Measurements from ENCODE around the gene USP48.
"Not testable (repeated sequence)": the region's sequence is repeated elsewhere in the genome, so short reads cannot be mapped to it uniquely, and the experiment has no call there.

USP48 gene, protein sequence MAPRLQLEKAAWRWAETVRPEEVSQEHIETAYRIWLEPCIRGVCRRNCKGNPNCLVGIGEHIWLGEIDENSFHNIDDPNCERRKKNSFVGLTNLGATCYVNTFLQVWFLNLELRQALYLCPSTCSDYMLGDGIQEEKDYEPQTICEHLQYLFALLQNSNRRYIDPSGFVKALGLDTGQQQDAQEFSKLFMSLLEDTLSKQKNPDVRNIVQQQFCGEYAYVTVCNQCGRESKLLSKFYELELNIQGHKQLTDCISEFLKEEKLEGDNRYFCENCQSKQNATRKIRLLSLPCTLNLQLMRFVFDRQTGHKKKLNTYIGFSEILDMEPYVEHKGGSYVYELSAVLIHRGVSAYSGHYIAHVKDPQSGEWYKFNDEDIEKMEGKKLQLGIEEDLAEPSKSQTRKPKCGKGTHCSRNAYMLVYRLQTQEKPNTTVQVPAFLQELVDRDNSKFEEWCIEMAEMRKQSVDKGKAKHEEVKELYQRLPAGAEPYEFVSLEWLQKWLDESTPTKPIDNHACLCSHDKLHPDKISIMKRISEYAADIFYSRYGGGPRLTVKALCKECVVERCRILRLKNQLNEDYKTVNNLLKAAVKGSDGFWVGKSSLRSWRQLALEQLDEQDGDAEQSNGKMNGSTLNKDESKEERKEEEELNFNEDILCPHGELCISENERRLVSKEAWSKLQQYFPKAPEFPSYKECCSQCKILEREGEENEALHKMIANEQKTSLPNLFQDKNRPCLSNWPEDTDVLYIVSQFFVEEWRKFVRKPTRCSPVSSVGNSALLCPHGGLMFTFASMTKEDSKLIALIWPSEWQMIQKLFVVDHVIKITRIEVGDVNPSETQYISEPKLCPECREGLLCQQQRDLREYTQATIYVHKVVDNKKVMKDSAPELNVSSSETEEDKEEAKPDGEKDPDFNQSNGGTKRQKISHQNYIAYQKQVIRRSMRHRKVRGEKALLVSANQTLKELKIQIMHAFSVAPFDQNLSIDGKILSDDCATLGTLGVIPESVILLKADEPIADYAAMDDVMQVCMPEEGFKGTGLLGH

GRCh38 chr1:21782868-21783678 is at the start of gene USP48:
Gene USP48, minus strand, starts transcription at chr1:21783149. Its CDS starts 192 bp downstream, at chr1:21782957.
- DNase-seq (ENCODE audit: low read depth in 2 of 2): peak; percentile 89 to 95

DNA sequence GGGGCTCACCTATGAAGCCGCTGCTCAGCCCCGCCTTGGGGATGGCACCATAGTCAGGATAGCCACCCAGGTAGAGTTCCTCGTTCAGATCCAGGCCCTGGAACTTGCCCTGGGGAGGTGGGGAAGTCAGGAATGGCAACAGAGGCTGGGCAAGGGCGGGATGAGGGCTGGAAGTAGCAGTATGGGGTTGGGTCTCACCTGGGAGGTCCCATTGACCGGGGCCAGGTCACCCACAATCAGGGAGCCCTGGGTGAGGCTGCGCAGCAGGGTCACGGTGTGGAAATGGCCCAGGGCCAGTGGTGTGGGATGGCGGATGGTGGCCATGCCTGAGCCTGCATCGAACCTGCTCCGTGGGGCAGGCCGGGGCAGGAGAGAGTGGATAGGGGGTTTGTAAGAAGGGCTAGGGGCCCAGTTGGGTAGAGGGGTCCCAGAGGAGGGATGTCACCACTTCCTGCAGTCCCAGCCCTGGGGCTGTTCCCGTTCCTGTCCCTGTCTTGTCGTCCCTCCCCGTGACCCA is 48.6 kb upstream of the USP48 start:
- no peak for DNase-seq (ENCODE audit: low read depth in 2 of 2)

- DNase-seq (ENCODE audit: low read depth in 2 of 2): no peak
Observed at GRCh38 chr1:21830792-21831453, 48.0 kb upstream of the USP48 start.

DNA sequence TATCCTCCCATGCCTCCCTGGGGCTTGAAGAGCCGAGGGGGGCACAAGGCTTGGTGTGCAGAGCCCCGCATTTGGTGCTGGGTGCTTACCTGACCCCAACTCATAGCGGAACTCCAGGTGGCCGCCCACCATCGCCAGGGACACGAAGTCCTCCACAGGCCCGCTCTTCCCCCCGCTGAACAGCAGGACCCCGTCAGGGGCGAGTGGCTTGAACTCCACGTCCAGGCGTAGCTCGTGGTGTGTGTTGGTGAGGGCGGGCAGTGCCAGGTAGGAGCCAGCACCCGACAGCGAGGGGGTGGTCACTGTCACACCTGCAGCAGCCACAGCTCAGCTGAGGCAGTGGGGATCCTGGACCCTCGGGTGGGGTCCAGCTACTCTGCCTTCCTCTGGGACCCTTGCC is 46.3 kb upstream of the USP48 start:
- no peak for DNase-seq (ENCODE audit: low read depth in 2 of 2)

DNA sequence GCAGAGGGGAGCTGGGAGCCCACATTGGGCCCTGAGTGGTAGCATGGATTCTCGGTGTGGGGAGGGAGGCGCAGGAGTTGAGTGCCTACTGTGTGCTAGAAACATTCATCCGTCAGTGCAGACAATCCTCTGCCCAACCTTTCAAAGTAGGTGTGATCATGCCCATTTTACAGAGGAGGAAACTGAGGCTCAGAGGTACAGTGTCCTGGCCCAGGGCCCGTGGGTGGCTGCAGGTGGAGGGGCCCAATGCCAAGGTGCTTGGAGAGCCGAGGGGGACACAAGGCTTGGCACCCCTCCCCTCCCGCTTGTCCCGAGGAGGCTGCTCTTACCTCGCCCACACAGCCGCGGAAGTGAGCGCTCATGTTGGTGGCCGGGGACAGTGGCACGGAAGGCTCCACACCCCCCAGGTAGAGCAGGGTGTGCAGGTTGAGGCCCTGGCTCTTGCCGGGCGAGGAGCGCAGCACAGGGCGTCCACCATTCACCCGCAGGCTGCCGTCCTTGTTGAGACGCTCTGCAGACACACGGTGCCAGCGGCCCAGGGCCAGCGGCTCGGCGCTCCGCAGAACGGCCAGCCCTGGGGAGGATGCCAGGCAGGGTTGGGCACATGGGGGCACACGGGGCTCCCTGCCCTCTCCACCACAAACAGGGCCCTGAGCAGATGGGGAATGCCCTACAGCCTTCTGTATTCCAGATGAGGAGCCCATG is 45.7 kb upstream of the USP48 start:
- DNase-seq (ENCODE audit: low read depth in 2 of 2): no peak

DNA sequence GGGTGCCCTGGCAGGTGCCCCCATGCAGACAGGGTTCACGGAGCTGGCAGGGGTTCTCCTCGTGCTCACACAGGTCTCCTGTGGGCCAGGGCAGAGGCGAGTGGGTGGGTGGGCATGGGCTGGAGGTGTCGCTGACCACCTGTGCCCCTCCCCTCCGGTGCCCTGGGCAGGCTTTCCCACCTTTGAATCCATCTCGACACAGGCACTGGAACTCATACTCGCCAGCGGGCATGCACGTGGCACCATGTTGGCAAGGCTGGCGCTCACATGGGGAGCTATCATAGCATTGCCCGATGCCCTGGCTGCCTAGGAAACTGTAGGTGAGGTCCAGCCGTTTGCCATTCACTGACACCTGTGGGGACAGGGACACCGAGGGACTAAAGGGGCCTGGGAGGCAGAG is 45.1 kb upstream of the USP48 start:
- DNase-seq (ENCODE audit: low read depth in 2 of 2): no peak

GRCh38 chr1:21827141-21827679 is 44.3 kb upstream of the USP48 start:
- DNase-seq (ENCODE audit: low read depth in 2 of 2): no peak

GRCh38 chr1:21826694-21827093 is 43.7 kb upstream of the USP48 start:
- not testable (repeated sequence) for DNase-seq (ENCODE audit: low read depth in 2 of 2)

DNA sequence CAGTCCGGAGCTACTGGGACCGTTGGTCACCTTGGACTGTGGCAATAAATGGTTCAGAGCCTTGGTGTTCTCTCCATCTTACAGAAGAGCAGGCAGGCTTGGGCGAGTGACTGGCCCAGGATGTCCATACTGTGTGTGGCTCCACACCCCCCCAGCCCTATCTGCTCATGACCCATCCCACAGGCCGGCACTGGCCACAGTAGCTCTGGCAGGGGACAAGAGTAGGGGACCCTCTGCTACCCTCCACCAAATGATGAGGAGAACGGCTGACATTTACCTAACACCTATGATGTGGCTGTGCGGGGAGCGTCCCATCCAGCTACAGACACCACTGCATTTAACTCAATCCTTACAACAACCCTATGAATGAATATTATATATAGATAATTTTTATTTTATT is 42.4 kb upstream of the USP48 start:
- no peak for DNase-seq (ENCODE audit: low read depth in 2 of 2)

DNA sequence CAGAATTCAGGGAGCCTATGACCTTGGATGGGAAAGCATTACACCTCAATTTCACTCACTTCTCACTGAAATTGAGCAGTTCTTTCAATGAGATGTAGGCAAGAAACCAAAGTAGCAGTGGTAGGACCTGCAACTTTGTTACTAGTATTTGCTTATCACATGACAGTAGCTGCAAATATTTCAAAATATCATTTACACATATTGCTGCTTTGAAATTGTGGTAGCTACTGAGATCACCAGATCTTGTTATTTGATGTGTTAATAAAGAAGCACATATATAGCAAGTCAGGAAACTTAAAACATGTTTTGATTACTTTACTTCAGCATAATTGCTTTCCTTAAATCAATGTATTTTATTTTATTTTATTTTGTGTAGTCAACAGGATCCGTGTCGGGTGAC is 42.0 kb upstream of the USP48 start:
- DNase-seq (ENCODE audit: low read depth in 2 of 2): no peak

DNA sequence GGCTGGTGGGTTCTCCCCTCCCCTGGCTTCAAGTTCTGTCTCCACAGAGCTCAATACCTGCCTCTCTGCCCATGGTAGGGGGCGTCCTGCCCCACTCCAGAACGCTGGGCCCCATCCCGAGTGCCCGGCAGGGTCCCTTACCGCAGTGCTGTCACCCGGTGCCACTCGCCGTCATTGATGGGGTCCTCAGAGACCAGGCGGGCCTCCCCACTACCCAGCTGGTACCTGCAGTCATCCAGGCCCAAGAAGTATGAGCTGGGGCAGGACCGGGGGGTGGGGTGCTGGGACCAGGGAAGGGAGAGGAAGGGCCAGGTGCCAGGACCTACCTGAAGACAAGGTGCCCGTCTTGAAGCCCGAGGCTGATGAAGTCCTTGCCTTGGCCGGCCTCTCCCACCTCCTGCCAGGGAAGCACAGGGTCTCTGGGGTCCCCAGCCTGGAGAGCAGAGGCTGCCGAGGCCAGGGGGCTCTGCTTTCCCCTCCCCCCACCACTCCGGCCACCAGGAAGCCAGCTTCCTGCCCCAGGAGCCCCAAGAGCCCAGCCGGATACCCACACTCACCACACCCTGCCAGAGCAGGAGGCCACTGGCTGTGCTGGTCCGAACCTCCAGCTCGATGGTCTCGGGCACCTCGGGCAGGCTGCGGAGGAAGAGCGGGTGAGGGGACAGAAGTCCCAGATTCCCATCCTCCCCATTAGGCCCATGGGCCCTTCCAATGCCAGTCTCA is 41.2 kb upstream of the USP48 start:
- DNase-seq (ENCODE audit: low read depth in 2 of 2): no peak

DNA sequence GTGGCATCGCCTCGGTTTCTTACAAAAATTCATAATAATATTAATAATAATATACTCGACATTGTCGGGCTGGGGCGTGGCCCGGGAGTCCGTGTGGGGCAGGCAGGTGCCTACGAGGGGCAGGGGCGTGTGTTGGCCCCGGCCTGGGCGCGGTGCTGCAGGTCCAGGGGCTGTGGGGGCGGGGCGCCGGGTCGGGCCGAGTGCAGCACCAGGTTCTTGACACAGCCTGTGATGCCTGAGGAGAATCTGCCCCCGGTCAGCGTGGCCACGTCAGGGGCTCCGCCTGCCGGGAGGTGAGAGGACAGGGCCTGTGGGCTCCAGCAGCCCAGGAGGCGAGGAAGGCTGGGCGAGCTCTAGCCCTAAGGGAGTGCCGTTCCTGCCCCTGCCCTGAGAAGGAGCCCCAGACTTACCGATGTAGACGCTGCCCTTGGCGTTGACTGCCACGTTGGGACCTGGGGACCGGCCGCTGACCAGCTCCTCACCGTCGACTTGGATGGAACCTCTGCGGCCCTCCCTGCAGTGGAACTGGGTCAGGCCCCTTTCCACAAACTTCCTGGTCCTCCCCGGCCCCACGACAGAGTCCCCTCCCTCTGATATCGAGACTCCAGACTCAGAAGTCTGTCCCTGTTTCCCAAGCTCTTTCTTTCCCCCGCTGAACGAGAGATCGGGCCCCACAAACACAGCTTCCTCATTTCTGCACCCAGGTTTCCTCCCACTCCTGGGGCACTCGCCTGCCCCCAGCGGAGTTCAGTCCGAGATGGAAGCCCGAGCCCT is 40.4 kb upstream of the USP48 start:
- DNase-seq (ENCODE audit: low read depth in 2 of 2): no peak

DNA sequence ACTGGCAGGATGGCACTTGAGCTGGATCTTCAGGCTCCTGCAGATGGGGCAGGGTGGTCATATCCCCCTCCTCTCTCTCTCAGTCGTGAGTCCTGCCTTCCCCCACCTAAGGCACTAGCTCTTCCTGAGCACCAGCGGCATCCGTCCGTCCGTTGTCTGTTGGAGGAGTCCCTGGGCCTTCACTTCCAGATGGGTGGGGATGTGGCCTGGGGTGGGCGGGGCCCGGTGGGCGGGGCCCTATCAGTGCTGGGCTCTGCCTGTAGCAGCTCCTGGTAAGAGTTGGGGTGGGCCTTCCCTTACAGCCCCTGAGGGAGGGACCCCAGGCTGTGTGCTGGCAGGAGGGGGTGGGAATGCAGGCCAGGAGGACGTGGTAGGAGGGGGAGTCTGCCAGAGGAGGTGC is 39.4 kb upstream of the USP48 start:
- no peak for DNase-seq (ENCODE audit: low read depth in 2 of 2)

- no peak for DNase-seq (ENCODE audit: low read depth in 2 of 2)
Observed at GRCh38 chr1:21821385-21822019, 38.6 kb upstream of the USP48 start.

GRCh38 chr1:21820597-21821232 is 37.8 kb upstream of the USP48 start:
- DNase-seq (ENCODE audit: low read depth in 2 of 2): no peak

DNA sequence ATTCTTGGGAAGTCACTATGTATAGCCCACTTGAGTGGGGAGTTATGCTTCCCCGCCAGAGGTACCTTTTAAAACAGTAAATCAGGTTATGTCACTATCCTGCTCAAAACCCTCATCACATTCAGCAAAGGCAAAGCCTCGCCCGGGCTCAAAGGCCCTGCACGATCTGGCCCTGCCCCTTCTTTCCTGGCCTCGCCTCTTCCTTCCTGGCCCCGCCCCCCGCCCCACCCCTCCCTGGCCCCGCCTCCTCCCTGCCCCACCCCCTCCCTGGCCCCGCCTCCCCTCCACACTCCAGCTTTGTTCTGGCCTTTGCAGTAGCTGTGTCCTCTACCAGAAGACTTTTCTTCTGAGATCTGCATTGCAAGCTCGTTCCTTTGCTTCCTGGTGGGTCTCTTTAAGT is 35.7 kb upstream of the USP48 start:
- DNase-seq (ENCODE audit: low read depth in 2 of 2): no peak

GRCh38 chr1:21816602-21817302 is 33.8 kb upstream of the USP48 start:
- no peak for DNase-seq (ENCODE audit: low read depth in 2 of 2)
